Hematopoietic multipotent progenitor cell (in vitro differentiated cells): ENCODE measurements around the gene UBL5. TPM values are rescaled to one million over a fixed set of nuclear protein-coding genes. Genes with fewer than 3 reads are reported as not detected.
A peak's percentile ranks its signal among the peaks of the same experiment; 100 is the strongest.
"Not testable (repeated sequence)": the region's sequence is repeated elsewhere in the genome, so short reads cannot be mapped to it uniquely, and the experiment has no call there.

Experiments used
- DNase-seq, 3 donors: peaks; one replicate each; pipeline ENCODE4 v3.0.0-alpha.2; 2011 to 2015; ENCODE audit warnings: low read depth in 2 of 3, low spot score in 2 of 3
- total RNA-seq: library from RNA; depleted of rRNA; stranded (reverse); fragments of >200 nt; gene quantifications from one replicate; pipeline ENCODE4 v1.2.3, GENCODE V29; 2012

Gene UBL5
- 97.8 TPM for total RNA-seq

GRCh38 chr19:9827289-9828238 lies at the start of gene UBL5:
Gene UBL5, plus strand, starts transcription at chr19:9827918. Its CDS starts 420 bp downstream, at chr19:9828338.
- DNase-seq: peak; percentile 77 to 91 (median 89)

GRCh38 chr19:9782338-9782737 lies 45.4 kb upstream of the UBL5 start:
- no peak for DNase-seq

DNA sequence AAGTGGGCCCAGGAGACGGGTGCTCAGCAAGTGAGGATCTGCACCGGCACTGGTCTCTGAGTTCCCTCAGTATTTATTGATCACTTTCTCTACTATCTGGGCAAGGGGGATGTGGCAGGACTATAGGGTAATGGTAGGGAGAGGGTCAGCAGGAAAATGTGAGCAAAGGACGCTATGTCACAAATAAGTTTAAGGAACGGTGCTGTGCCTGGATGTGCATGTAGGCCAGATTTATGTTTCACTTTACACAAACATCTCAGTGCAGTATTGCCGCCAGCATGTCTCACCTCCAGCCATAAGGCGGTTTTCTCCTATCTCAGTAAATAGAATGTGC lies 43.6 kb upstream of the UBL5 start:
- DNase-seq: not testable (repeated sequence)

GRCh38 chr19:9785367-9786331 lies 42.1 kb upstream of the UBL5 start:
- DNase-seq: peak; percentile 82 to 98 (median 98)

DNA sequence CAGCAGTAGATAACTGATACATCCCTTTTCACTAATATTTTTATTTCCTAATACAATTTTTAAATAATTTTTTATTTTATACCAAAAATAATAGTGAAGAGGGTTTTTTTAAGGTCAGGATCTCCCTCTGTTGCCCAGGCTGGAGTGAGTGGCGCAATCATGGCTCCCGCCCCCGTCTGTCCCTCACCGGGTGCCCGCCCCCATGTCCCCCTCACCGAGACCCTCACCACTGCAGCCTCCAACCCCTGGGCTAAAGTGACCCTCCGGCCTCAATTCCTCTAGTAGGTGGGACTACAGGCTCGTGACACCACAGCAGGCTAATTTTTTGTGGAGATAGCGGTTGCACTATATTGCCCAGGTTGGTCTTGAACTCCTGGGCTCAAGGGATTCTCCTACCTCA lies 41.4 kb upstream of the UBL5 start:
- DNase-seq: no peak

- no peak for DNase-seq
Measured at GRCh38 chr19:9786819-9787218, 40.9 kb upstream of the UBL5 start.

DNA sequence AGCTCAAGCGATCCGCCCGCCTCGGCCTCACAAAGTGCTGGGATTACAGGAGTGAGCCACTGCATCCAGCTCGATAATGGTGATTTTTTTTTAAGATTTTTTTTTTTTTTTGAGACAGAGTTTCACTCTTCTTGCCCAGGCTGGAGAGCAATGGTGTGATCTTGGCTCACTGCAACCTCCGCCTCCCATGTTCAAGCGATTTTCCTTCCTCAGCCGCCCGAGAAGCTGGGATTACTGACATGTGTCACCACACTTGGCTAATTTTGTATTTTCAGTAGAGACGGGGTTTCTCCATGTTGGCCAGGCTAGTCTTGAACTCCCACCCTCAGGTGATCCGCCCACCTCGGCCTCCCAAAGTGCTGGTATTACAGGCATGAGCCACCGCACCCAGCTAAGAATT lies 39.1 kb upstream of the UBL5 start:
- not testable (repeated sequence) for DNase-seq

DNA sequence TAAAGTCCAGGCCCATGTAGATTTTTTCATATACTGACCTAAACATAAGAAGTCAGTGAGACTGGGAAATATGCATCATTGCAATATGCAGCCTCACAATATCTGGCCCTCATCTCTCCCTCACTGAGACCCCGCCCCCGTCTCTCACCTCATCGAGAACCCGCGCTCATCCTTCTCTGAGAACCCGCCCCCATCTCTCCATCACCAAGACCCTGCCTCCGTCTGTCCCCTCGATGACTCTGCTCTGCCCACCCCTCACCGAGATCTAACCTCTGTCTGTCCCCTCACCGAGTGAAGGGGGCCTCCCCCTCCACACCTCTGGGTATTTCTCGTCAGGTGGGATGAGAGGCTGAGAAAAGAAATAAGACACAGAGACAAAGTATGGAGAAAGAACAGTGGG lies 38.7 kb upstream of the UBL5 start:
- no peak for DNase-seq

- DNase-seq: not testable (repeated sequence)
Measured at GRCh38 chr19:9789579-9789978, 38.1 kb upstream of the UBL5 start.

- not testable (repeated sequence) for DNase-seq
Measured at GRCh38 chr19:9791073-9791367, 36.7 kb upstream of the UBL5 start.

DNA sequence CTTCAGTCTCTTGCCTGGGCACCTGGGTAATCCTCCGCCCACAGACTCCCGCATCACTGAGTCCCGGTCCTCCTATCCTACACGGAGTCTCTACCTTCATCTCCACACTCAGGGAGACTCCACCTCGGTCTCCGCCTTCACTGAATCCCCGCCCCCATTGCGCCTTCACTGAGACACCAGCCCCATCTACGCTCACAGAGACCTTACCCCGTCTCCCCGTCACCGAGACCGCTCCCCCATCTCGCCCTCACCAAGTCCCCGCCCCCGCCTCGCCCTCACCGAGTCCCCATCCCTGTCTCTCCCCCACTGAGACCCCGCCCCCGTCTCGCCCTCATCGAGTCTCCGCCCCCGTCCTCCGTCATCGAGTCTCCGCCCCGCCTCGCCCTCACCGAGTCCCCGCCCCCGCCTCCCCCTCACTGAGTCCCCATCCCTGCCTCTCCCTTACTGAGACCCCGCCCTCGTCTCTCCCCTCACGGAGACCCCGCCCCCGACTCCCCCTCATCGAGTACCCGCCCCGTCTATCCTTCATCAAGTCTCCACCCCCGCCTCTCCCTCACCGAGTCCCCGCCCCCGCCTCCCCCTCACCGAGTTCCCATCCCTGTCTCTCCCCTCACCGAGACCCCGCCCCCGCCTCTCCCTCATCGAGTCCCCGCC lies 36.0 kb upstream of the UBL5 start:
- DNase-seq: peak; percentile 85 to 98 (median 98)

DNA sequence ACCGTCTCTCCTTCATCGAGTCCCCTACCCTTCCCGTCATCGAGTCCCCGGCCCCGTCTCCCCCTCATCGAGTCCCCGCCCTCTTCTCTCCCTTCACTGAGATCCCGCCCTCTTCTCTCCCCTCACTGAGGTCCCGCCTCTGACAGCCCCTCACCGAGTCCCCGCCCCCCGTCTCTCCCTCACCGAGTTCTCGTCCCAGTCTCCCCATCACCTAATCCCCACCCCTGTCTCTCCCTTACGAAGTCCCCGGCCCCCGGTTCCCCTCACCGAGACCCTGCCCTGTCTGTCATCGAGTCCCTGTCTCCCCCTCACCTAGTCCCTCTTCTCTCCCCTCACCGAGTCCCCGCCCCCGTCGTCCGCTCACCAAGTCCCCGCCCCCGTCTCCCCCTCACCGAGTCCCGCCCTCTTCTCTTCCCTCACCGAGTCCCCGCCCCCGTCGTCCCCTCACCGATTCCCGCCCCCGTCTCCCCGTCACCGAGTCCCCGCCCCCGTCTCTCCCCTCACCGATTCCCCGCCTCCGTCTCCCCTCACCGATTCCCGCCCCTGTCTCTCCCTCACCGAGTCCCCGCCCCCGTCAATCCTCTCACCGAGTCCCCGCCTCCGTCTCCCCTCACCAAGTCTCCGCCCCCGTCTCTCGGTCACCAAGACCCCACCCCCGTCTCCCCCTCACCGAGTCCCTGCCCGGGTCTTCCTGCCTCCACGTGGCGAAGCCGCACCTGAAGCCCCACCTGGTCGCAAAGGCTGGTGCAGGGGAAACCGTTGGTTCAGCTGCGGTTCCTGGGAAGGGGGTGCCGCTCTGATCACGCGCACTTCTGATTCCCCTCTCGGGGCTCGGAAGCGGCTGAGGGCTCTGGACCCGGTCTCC lies 35.3 kb upstream of the UBL5 start:
- peak; percentile 90 to 98 (median 97) for DNase-seq

DNA sequence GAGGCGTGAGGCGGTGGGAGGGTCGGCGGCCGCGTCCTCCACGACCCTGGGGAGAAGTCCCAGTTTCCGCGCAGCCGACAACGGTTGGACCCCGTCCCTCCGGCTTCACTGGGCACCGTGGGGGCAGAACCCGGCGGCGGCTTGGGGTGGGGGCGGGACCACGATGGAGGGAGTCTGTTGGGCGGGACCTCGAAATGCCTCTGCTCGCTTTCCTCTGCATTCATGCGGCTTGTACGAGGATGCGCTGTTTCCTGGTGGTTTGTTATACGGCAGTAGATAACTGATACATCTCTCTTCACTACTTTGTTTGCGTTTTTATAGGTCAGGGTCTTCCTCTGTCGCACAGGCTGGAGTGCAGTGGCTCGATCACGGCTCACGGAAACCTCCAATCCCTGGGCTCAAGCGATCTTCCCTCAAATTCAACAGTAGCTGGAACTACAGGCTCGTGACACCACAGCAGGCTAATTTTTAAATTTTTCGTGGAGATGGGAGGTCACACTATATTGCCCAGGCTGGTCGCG lies 34.6 kb upstream of the UBL5 start:
- no peak for DNase-seq

- peak; percentile 73 to 96 (median 90) for DNase-seq
Measured at GRCh38 chr19:9796113-9796773, 31.5 kb upstream of the UBL5 start.

GRCh38 chr19:9797871-9798270 lies 29.8 kb upstream of the UBL5 start:
- no peak for DNase-seq

- DNase-seq: no peak
Measured at GRCh38 chr19:9799162-9799561, 28.6 kb upstream of the UBL5 start.

GRCh38 chr19:9801976-9802375 lies 25.7 kb upstream of the UBL5 start:
- no peak for DNase-seq

- no peak for DNase-seq
Measured at GRCh38 chr19:9806803-9807202, 20.9 kb upstream of the UBL5 start.
